HepG2 (cell line): Measurements from ENCODE around the gene SKIDA1. TPM values are rescaled to one million over a fixed set of nuclear protein-coding genes. Genes with fewer than 3 reads are reported as not detected.

Experiments
- ARID2 ChIP-seq: sonication (generic); formaldehyde crosslinking; IDR thresholded peaks from 2 replicates; pipeline ENCODE4 v1.8.1; 2022; ENCODE audit warnings: mild to moderate bottlenecking, missing genetic modification reagents, borderline replicate concordance
- DNMT1 ChIP-seq: sonication (generic); formaldehyde crosslinking; IDR thresholded peaks from 2 replicates; pipeline ENCODE4 v1.5.1; 2020; ENCODE audit warnings: mild to moderate bottlenecking, missing genetic modification reagents
- DR1 ChIP-seq: sonication (generic); formaldehyde crosslinking; IDR thresholded peaks from 2 replicates; pipeline ENCODE4 v1.8.0; 2021; ENCODE audit warnings: mild to moderate bottlenecking, missing genetic modification reagents, inconsistent platforms
- ETV5 ChIP-seq: IDR thresholded peaks from 2 replicates; pipeline ENCODE4 v1.6.1; 2018; ENCODE audit warnings: missing biosample characterization, missing genetic modification reagents, inconsistent platforms, borderline replicate concordance
- FOXO1 ChIP-seq: sonication (generic); formaldehyde crosslinking; IDR thresholded peaks from 2 replicates; pipeline ENCODE4 v1.4.0; 2020; ENCODE audit warnings: missing genetic modification reagents
- HES4 ChIP-seq: sonication (generic); formaldehyde crosslinking; IDR thresholded peaks from 2 replicates; pipeline ENCODE4 v1.9.0; 2021; ENCODE audit warnings: mild to moderate bottlenecking, missing genetic modification reagents, borderline replicate concordance
- HNRNPLL ChIP-seq: fragments of 200-400 bp; formaldehyde crosslinking; IDR thresholded peaks from 2 replicates; pipeline ENCODE4 v1.6.1; 2017; ENCODE audit warnings: mild to moderate bottlenecking, low read depth, low read length; ENCODE audit not compliant: poor library complexity, severe bottlenecking
- KLF12 ChIP-seq: sonication (generic); formaldehyde crosslinking; IDR thresholded peaks from 2 replicates; pipeline ENCODE4 v1.4.0; 2020; ENCODE audit warnings: missing genetic modification reagents, borderline replicate concordance
- MXD3 ChIP-seq: IDR thresholded peaks from 2 replicates; pipeline ENCODE4 v1.6.1; 2016; ENCODE audit warnings: mild to moderate bottlenecking, missing biosample characterization, missing genetic modification reagents
- NFRKB ChIP-seq: fragments of 450-650 bp; IDR thresholded peaks from 2 replicates; pipeline ENCODE4 v1.6.1; 2017
- SMARCE1 ChIP-seq: fragments of 450-650 bp; IDR thresholded peaks from 2 replicates; pipeline ENCODE4 v1.6.1; 2017; ENCODE audit warnings: borderline replicate concordance
- ZBTB3 ChIP-seq: sonication (generic); formaldehyde crosslinking; IDR thresholded peaks from 2 replicates; pipeline ENCODE4 v1.4.0; 2020; ENCODE audit warnings: low read depth, mild to moderate bottlenecking, moderate library complexity, missing genetic modification reagents, borderline replicate concordance
- ZFP1 ChIP-seq: IDR thresholded peaks from 2 replicates; pipeline ENCODE4 v1.6.1; 2016
- ZFY ChIP-seq: sonication (generic); formaldehyde crosslinking; IDR thresholded peaks from 2 replicates; pipeline ENCODE4 v1.4.0; 2020; ENCODE audit warnings: missing genetic modification reagents
- ZNF30 ChIP-seq: sonication (generic); formaldehyde crosslinking; IDR thresholded peaks from 2 replicates; pipeline ENCODE4 v1.5.0; 2020; ENCODE audit warnings: mild to moderate bottlenecking, missing genetic modification reagents
- ZNF354B ChIP-seq: sonication (generic); formaldehyde crosslinking; IDR thresholded peaks from 2 replicates; pipeline ENCODE4 v1.8.0; 2022; ENCODE audit warnings: mild to moderate bottlenecking, missing genetic modification reagents
- ZNF687 ChIP-seq: sonication (generic); formaldehyde crosslinking; IDR thresholded peaks from 2 replicates; pipeline ENCODE4 v1.5.1; 2020; ENCODE audit warnings: mild to moderate bottlenecking, missing genetic modification reagents, moderate library complexity
- ZNF784 ChIP-seq: sonication (generic); formaldehyde crosslinking; IDR thresholded peaks from 2 replicates; pipeline ENCODE4 v1.5.1; 2020; ENCODE audit warnings: missing genetic modification reagents, mild to moderate bottlenecking, borderline replicate concordance
- polyA plus RNA-seq, 8 experiments: library from polyadenylated mRNA; depleted of rRNA in 3 of 8; stranded (reverse) in 7 of 8; unstranded in 1 of 8; fragments of >200 nt; fragmentation: Illumina TruSeq in 4 of 8; extraction: Trizol in 4 of 8; gene quantifications; 2 replicates each; pipeline versions ENCODE4 v1.2.1 to v1.2.3, GENCODE V29; 2011 to 2016; ENCODE audit warnings: low read depth in 4 of 8, missing spikeins in 1 of 8, mixed read lengths in 1 of 8; ENCODE audit not compliant: insufficient read depth in 1 of 8
- total RNA-seq, 5 experiments: library from RNA; depleted of rRNA; stranded (reverse); fragments of >200 nt; fragmentation: Illumina TruSeq; extraction: Trizol; gene quantifications; 2 replicates each; pipeline ENCODE4 v1.2.3, GENCODE V29; 2016; ENCODE audit warnings: low read depth in 1 of 5
- TF ChIP-seq, protein P1 (sequence below): sonication (generic); formaldehyde crosslinking; conservative IDR thresholded peaks from 2 replicates; pipeline ENCODE4 v1.4.0; 2020; ENCODE audit warnings: missing genetic modification reagents
- TF ChIP-seq, protein P2 (sequence below), 2 experiments: sonication (generic) in 1 of 2; formaldehyde crosslinking in 1 of 2; IDR thresholded peaks; 2 replicates each; pipeline versions ENCODE4 v1.4.0 to v1.6.1; 2018 to 2020; ENCODE audit warnings: missing genetic modification reagents in 2 of 2, borderline replicate concordance in 1 of 2, low read depth in 1 of 2, mild to moderate bottlenecking in 1 of 2, missing biosample characterization in 1 of 2

The SKIDA1 gene
- total and polyA plus RNA-seq, 2 of the 13 experiments (the other 11 are each of a cell fraction or from before 2014, with no cell fraction given), result 0.73 to 1.5 TPM

DNA sequence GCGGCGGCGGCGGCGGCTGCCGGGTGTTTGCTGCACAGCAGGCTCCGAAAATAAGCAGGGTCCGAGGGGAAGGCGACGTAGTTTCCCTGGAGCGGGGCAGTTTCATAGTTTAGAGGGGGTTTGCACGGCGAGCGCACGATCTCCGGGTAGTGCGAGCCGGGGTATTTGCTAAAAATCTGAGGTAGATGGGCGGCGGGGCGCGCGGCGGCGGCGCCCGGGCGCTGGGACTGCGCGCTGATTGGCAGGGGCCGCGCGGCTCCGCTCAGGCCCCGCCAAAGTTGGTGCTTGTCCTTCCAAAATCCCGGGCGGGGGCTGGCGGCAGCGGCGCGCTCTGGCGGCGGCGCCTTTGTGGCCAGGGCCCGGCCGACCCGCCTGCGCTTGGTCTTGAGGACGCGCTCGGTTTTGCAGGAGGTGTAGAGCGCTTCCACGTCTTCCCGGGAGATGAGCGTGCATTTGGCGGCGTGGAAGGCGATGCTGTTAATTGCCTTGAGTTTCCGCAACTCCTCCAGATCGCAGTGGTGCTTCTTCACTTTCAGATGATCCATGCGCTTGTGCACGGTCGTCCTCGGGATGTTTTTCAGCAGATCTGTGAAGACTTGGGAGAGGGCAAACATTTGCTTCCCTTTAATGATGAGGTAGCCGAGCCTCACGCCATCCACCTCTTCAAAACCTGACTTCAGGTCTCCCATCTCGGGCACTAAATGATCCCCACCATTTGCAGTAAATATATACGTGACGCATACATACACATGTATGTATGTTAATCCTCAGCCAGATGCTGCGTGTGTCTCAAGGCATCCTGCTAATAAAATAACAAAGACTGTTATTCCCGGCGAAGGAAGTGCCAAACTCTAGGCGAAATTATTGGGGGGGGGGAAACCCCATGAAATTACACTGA, 8.1 kb downstream of the SKIDA1 start (continued):
- TF ChIP-seq, protein P1, sequence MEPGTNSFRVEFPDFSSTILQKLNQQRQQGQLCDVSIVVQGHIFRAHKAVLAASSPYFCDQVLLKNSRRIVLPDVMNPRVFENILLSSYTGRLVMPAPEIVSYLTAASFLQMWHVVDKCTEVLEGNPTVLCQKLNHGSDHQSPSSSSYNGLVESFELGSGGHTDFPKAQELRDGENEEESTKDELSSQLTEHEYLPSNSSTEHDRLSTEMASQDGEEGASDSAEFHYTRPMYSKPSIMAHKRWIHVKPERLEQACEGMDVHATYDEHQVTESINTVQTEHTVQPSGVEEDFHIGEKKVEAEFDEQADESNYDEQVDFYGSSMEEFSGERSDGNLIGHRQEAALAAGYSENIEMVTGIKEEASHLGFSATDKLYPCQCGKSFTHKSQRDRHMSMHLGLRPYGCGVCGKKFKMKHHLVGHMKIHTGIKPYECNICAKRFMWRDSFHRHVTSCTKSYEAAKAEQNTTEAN (CRISPR knock-in tag), result 0 out of 2 replicates have a peak, but pooled peaks have one; percentile 51
- TF ChIP-seq, protein P2, sequence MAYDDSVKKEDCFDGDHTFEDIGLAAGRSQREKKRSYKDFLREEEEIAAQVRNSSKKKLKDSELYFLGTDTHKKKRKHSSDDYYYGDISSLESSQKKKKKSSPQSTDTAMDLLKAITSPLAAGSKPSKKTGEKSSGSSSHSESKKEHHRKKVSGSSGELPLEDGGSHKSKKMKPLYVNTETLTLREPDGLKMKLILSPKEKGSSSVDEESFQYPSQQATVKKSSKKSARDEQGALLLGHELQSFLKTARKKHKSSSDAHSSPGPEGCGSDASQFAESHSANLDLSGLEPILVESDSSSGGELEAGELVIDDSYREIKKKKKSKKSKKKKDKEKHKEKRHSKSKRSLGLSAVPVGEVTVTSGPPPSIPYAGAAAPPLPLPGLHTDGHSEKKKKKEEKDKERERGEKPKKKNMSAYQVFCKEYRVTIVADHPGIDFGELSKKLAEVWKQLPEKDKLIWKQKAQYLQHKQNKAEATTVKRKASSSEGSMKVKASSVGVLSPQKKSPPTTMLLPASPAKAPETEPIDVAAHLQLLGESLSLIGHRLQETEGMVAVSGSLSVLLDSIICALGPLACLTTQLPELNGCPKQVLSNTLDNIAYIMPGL (CRISPR knock-in tag; IDR thresholded peaks at IDR 0.05; ENCODE audit: borderline replicate concordance in 1 of 2, low read depth in 1 of 2), result peak in 1 of 2 experiments; percentile 55; a peak in 2 of 4 replicates
- TF ChIP-seq FOXO1 (CRISPR knock-in tag) (no peak), ZFY (CRISPR knock-in tag) (peak; percentile 64), ZBTB3 (CRISPR knock-in tag) (no peak), KLF12 (CRISPR knock-in tag) (no peak; the same call in 1 of the 2 replicates), DNMT1 (CRISPR knock-in tag) (no peak), ZNF30 (CRISPR knock-in tag) (no peak), ETV5 (CRISPR knock-in tag) (0 out of 2 replicates have a peak, but pooled peaks have one; percentile 27), ZNF687 (CRISPR knock-in tag) (peak; percentile 74), NFRKB (no peak), DR1 (CRISPR knock-in tag) (no peak), HES4 (CRISPR knock-in tag) (peak; percentile 64; the same call in 1 of the 2 replicates), SMARCE1 (no peak), HNRNPLL (peak; percentile 73), MXD3 (CRISPR knock-in tag) (peak; percentile 38; the same call in 1 of the 2 replicates), ZFP1 (CRISPR knock-in tag) (no peak), ARID2 (peak; percentile 80; the same call in 1 of the 2 replicates), ZNF354B (CRISPR knock-in tag) (0 out of 2 replicates have a peak, but pooled peaks have one; percentile 34), ZNF784 (no peak; the same call in 1 of the 2 replicates)
